GM23338 (cell line): ENCODE measurements around the gene RRP8. TPM values are rescaled to one million over a fixed set of nuclear protein-coding genes. Genes with fewer than 3 reads are reported as not detected.

Source experiments
- CREB1 ChIP-seq: fragments of 250-450 bp; sonication (Bioruptor Pico); IDR thresholded peaks from 2 replicates; pipeline ENCODE4 v1.5.0; 2020; ENCODE audit warnings: low read depth, mild to moderate bottlenecking, moderate library complexity
- EZH2 ChIP-seq: fragments of 200-600 bp; sonication (generic); IDR thresholded peaks from one replicate; pipeline ENCODE4 v1.8.0; 2017; ENCODE audit warnings: antibody characterized with exemption, mild to moderate bottlenecking, low read depth; ENCODE audit not compliant: unreplicated experiment
- EZH2phosphoT487 ChIP-seq: fragments of 200-600 bp; sonication (generic); IDR thresholded peaks from one replicate; pipeline ENCODE4 v1.8.1; 2018; ENCODE audit warnings: antibody characterized with exemption; ENCODE audit not compliant: unreplicated experiment
- JUNB ChIP-seq: IDR thresholded peaks from one replicate; pipeline ENCODE4 v1.6.1; 2016; ENCODE audit warnings: antibody characterized with exemption; ENCODE audit not compliant: unreplicated experiment
- NANOG ChIP-seq: IDR thresholded peaks from 2 replicates; pipeline ENCODE4 v1.6.1; 2016; ENCODE audit warnings: antibody characterized with exemption, borderline replicate concordance
- POLR2AphosphoS5 ChIP-seq: IDR thresholded peaks from 2 replicates; pipeline ENCODE4 v1.6.1; 2016; ENCODE audit warnings: antibody characterized with exemption, low read depth
- ZNF331 ChIP-seq: fragments of 250-450 bp; sonication (Bioruptor Pico); IDR thresholded peaks from 2 replicates; pipeline ENCODE4 v1.5.0; 2020; ENCODE audit warnings: low read depth, mild to moderate bottlenecking, moderate library complexity
- polyA plus RNA-seq: library from polyadenylated mRNA; unstranded; fragments of >200 nt; fragmentation: Nextera tagmentation; extraction: Ambion mirVana; gene quantifications from 2 replicates; pipeline ENCODE4 v1.2.1, GENCODE V29; 2016
- total RNA-seq: library from RNA; depleted of rRNA; stranded (reverse); fragments of >200 nt; shearing (Covaris generic); gene quantifications from 2 replicates; pipeline ENCODE4 v1.2.3, GENCODE V29; 2014
- TF ChIP-seq, protein P1 (sequence below): fragments of 250-450 bp; sonication (Bioruptor Pico); IDR thresholded peaks from 2 replicates; pipeline ENCODE4 v1.5.0; 2020; ENCODE audit warnings: mild to moderate bottlenecking, moderate library complexity
- TF ChIP-seq, protein P2 (sequence below): IDR thresholded peaks from 2 replicates; pipeline ENCODE4 v1.6.1; 2016; ENCODE audit warnings: antibody characterized with exemption
- TF ChIP-seq, protein P3 (sequence below): IDR thresholded peaks from one replicate; pipeline ENCODE4 v1.6.1; 2018; ENCODE audit warnings: antibody characterized with exemption; ENCODE audit not compliant: unreplicated experiment

The RRP8 gene
- total and polyA plus RNA-seq, 2 experiments from 2014 or later: 7.4 to 13.7 TPM

DNA sequence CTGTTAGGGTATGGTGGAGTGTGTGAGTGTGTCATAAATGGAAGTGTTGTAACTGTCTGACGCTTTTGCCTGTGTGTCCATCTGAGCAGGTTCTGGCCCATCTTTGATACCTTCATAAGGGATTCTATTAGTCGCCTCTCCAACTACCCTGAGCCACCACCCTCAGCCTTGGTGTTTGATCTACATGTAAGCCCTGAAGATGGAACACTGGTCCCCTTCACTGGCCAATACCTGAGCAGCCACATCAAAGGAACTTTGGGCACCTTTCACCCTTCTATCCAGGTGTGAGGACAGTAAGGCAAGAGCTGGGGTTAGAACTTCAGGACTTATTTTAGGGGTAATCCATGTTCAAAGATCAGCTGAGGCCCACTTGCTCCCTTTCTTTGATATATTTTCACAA, 55.3 kb downstream of the RRP8 start (continued):
- TF ChIP-seq, protein P1, sequence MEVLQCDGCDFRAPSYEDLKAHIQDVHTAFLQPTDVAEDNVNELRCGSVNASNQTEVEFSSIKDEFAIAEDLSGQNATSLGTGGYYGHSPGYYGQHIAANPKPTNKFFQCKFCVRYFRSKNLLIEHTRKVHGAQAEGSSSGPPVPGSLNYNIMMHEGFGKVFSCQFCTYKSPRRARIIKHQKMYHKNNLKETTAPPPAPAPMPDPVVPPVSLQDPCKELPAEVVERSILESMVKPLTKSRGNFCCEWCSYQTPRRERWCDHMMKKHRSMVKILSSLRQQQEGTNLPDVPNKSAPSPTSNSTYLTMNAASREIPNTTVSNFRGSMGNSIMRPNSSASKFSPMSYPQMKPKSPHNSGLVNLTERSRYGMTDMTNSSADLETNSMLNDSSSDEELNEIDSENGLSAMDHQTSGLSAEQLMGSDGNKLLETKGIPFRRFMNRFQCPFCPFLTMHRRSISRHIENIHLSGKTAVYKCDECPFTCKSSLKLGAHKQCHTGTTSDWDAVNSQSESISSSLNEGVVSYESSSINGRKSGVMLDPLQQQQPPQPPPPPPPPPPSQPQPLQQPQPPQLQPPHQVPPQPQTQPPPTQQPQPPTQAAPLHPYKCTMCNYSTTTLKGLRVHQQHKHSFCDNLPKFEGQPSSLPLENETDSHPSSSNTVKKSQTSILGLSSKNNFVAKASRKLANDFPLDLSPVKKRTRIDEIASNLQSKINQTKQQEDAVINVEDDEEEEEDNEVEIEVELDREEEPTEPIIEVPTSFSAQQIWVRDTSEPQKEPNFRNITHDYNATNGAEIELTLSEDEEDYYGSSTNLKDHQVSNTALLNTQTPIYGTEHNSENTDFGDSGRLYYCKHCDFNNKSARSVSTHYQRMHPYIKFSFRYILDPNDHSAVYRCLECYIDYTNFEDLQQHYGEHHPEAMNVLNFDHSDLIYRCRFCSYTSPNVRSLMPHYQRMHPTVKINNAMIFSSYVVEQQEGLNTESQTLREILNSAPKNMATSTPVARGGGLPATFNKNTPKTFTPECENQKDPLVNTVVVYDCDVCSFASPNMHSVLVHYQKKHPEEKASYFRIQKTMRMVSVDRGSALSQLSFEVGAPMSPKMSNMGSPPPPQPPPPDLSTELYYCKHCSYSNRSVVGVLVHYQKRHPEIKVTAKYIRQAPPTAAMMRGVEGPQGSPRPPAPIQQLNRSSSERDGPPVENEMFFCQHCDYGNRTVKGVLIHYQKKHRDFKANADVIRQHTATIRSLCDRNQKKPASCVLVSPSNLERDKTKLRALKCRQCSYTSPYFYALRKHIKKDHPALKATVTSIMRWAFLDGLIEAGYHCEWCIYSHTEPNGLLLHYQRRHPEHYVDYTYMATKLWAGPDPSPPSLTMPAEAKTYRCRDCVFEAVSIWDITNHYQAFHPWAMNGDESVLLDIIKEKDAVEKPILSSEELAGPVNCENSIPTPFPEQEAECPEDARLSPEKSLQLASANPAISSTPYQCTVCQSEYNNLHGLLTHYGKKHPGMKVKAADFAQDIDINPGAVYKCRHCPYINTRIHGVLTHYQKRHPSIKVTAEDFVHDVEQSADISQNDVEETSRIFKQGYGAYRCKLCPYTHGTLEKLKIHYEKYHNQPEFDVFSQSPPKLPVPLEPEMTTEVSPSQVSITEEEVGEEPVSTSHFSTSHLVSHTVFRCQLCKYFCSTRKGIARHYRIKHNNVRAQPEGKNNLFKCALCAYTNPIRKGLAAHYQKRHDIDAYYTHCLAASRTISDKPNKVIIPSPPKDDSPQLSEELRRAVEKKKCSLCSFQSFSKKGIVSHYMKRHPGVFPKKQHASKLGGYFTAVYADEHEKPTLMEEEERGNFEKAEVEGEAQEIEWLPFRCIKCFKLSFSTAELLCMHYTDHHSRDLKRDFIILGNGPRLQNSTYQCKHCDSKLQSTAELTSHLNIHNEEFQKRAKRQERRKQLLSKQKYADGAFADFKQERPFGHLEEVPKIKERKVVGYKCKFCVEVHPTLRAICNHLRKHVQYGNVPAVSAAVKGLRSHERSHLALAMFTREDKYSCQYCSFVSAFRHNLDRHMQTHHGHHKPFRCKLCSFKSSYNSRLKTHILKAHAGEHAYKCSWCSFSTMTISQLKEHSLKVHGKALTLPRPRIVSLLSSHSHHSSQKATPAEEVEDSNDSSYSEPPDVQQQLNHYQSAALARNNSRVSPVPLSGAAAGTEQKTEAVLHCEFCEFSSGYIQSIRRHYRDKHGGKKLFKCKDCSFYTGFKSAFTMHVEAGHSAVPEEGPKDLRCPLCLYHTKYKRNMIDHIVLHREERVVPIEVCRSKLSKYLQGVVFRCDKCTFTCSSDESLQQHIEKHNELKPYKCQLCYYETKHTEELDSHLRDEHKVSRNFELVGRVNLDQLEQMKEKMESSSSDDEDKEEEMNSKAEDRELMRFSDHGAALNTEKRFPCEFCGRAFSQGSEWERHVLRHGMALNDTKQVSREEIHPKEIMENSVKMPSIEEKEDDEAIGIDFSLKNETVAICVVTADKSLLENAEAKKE (CRISPR knock-in tag): no peak
- TF ChIP-seq JUNB (no peak), NANOG (no peak), ZNF331 (CRISPR knock-in tag) (no peak), POLR2AphosphoS5 (no peak), CREB1 (CRISPR knock-in tag) (no peak), EZH2phosphoT487 (no peak), EZH2 (no peak)
- TF ChIP-seq, protein P2, sequence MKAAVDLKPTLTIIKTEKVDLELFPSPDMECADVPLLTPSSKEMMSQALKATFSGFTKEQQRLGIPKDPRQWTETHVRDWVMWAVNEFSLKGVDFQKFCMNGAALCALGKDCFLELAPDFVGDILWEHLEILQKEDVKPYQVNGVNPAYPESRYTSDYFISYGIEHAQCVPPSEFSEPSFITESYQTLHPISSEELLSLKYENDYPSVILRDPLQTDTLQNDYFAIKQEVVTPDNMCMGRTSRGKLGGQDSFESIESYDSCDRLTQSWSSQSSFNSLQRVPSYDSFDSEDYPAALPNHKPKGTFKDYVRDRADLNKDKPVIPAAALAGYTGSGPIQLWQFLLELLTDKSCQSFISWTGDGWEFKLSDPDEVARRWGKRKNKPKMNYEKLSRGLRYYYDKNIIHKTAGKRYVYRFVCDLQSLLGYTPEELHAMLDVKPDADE: no peak
- TF ChIP-seq, protein P3, sequence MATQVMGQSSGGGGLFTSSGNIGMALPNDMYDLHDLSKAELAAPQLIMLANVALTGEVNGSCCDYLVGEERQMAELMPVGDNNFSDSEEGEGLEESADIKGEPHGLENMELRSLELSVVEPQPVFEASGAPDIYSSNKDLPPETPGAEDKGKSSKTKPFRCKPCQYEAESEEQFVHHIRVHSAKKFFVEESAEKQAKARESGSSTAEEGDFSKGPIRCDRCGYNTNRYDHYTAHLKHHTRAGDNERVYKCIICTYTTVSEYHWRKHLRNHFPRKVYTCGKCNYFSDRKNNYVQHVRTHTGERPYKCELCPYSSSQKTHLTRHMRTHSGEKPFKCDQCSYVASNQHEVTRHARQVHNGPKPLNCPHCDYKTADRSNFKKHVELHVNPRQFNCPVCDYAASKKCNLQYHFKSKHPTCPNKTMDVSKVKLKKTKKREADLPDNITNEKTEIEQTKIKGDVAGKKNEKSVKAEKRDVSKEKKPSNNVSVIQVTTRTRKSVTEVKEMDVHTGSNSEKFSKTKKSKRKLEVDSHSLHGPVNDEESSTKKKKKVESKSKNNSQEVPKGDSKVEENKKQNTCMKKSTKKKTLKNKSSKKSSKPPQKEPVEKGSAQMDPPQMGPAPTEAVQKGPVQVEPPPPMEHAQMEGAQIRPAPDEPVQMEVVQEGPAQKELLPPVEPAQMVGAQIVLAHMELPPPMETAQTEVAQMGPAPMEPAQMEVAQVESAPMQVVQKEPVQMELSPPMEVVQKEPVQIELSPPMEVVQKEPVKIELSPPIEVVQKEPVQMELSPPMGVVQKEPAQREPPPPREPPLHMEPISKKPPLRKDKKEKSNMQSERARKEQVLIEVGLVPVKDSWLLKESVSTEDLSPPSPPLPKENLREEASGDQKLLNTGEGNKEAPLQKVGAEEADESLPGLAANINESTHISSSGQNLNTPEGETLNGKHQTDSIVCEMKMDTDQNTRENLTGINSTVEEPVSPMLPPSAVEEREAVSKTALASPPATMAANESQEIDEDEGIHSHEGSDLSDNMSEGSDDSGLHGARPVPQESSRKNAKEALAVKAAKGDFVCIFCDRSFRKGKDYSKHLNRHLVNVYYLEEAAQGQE: no peak
